Measurements from ENCODE around the gene PMIS2.
A peak's percentile ranks its signal among the peaks of the same experiment; 100 is the strongest.

Gene PMIS2

GRCh38 chr19:35556846-35557538 is 29.0 kb upstream of the PMIS2 start:
- no peak for DNase-seq

- peak; percentile 80 to 91 for DNase-seq
These were observed 28.2 kb upstream of the PMIS2 start for GRCh38 chr19:35557539-35558399.

GRCh38 chr19:35558400-35559280 is 27.3 kb upstream of the PMIS2 start:
- no peak for DNase-seq

- DNase-seq, result peak in 1 of 2 experiments; percentile 22
These were observed 26.7 kb upstream of the PMIS2 start for GRCh38 chr19:35559281-35559659.

GRCh38 chr19:35559781-35560180 is 26.2 kb upstream of the PMIS2 start:
- DNase-seq, result no peak

GRCh38 chr19:35560271-35560670 is 25.7 kb upstream of the PMIS2 start:
- no peak for DNase-seq

- no peak for DNase-seq
These were observed 25.3 kb upstream of the PMIS2 start for GRCh38 chr19:35560677-35561076.

- DNase-seq, result no peak
These were observed 24.5 kb upstream of the PMIS2 start for GRCh38 chr19:35561436-35561835.

- peak in 1 of 2 experiments; percentile 44 for DNase-seq
These were observed 23.6 kb upstream of the PMIS2 start for GRCh38 chr19:35562336-35562735.

GRCh38 chr19:35562776-35563175 is 23.2 kb upstream of the PMIS2 start:
- DNase-seq, result no peak

GRCh38 chr19:35563207-35563829 is 22.7 kb upstream of the PMIS2 start, which contains the start of gene ATP4A:
Gene ATP4A, minus strand, starts transcription at chr19:35563658. Its CDS starts 29 bp downstream, at chr19:35563629.
- no peak for DNase-seq

- no peak for DNase-seq
These were observed 20.7 kb upstream of the PMIS2 start for GRCh38 chr19:35565016-35565856.

GRCh38 chr19:35566738-35567137 is 19.2 kb upstream of the PMIS2 start:
- DNase-seq, result no peak

- no peak for DNase-seq
These were observed 16.6 kb upstream of the PMIS2 start for GRCh38 chr19:35569281-35569781.

GRCh38 chr19:35571406-35571965 is 14.5 kb upstream of the PMIS2 start:
- no peak for DNase-seq

GRCh38 chr19:35577918-35578317 is 8.1 kb upstream of the PMIS2 start:
- no peak for DNase-seq

- no peak for DNase-seq
These were observed 7.3 kb upstream of the PMIS2 start for GRCh38 chr19:35578707-35579106.

- DNase-seq, result no peak
These were observed 3.2 kb upstream of the PMIS2 start for GRCh38 chr19:35582760-35583159.

- no peak for DNase-seq
These were observed 1.3 kb downstream of the PMIS2 start for GRCh38 chr19:35587321-35587720.

- DNase-seq, result no peak
These were observed 4.9 kb downstream of the PMIS2 start for GRCh38 chr19:35590875-35591274.

GRCh38 chr19:35592226-35592625 is 6.3 kb downstream of the PMIS2 start:
- peak in 1 of 2 experiments; percentile 33 for DNase-seq

Measured in NCI-H524 (cell line).